HG03066 (cell line): Measurements from ENCODE around the gene CLDN14.

Experiments
- ATAC-seq: cut with Tn5 transposase; IDR thresholded peaks from one replicate; pipeline ENCODE4 v1.9.1; 2021; ENCODE audit warnings: low read depth; ENCODE audit not compliant: unreplicated experiment

The CLDN14 gene

GRCh38 chr21:36479415-36480402 lies at the start of gene CLDN14:
CLDN14 (minus strand) TSS chr21:36480122; CDS start chr21:36461695, 18,427 bp downstream.
- ATAC-seq = no peak

GRCh38 chr21:36528716-36529115 lies 48.8 kb upstream of the CLDN14 start:
- no peak for ATAC-seq

- no peak for ATAC-seq
These were observed 47.4 kb upstream of the CLDN14 start for GRCh38 chr21:36527317-36527716.

- no peak for ATAC-seq
These were observed 46.2 kb upstream of the CLDN14 start for GRCh38 chr21:36526104-36526503.

GRCh38 chr21:36524477-36524876 lies 44.6 kb upstream of the CLDN14 start:
- ATAC-seq = no peak

- no peak for ATAC-seq
These were observed 42.4 kb upstream of the CLDN14 start for GRCh38 chr21:36522219-36522808.

GRCh38 chr21:36518883-36519492 lies 39.1 kb upstream of the CLDN14 start:
- ATAC-seq = no peak

- no peak for ATAC-seq
These were observed 37.6 kb upstream of the CLDN14 start for GRCh38 chr21:36517366-36518075.

- ATAC-seq = no peak
These were observed 36.4 kb upstream of the CLDN14 start for GRCh38 chr21:36516281-36516680.

- no peak for ATAC-seq
These were observed 33.5 kb upstream of the CLDN14 start for GRCh38 chr21:36513430-36513829.

- ATAC-seq = no peak
These were observed 33.0 kb upstream of the CLDN14 start for GRCh38 chr21:36512971-36513370.

GRCh38 chr21:36511484-36512220 lies 31.7 kb upstream of the CLDN14 start:
- ATAC-seq = no peak

GRCh38 chr21:36510911-36511310 lies 31.0 kb upstream of the CLDN14 start:
- no peak for ATAC-seq

- no peak for ATAC-seq
These were observed 30.2 kb upstream of the CLDN14 start for GRCh38 chr21:36509973-36510664.

GRCh38 chr21:36508948-36509347 lies 29.0 kb upstream of the CLDN14 start:
- no peak for ATAC-seq

GRCh38 chr21:36507397-36508018 lies 27.6 kb upstream of the CLDN14 start:
- ATAC-seq = no peak

GRCh38 chr21:36506482-36506881 lies 26.6 kb upstream of the CLDN14 start:
- no peak for ATAC-seq

GRCh38 chr21:36504067-36505058 lies 24.4 kb upstream of the CLDN14 start:
- ATAC-seq = no peak
